ENCODE results near the gene PDCD1LG2.

Gene PDCD1LG2

DNA sequence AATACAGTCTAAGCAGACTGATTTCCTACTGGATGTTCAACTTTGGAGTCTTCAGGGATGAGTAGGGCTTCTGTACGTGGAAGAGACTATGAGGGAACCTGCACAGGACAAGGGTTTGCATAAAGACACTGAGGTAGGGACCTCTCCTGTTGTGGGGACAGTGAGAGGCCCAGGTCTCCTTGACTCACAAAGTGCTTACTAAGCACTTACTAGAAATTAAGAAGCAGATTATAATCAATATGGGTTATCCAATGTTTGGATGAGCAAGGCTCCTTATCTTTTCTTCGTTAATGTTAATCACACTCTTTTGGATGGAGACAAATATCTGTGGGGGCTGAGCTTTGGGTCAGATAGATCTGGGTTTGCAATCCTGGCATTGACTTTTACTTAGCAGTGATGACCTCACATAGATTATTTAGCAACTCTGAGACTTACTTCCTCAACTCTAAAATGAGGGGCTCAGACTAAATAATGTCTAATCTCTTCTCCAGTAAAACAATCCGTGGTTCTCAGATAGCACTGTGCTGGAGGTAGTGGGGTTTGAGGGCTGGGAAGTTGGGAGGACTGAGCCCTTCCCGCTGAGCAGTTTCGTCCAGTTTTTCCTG, 45.9 kb downstream of the PDCD1LG2 start:
- no peak for TF ChIP-seq CTCF (IDR thresholded peaks at IDR 0.05; ENCODE audit: extremely low read depth, missing control alignments)
- DNase-seq (ENCODE audit: low spot score), result no peak

- peak; percentile 57 for DNase-seq (ENCODE audit: low spot score)
- TF ChIP-seq CTCF (IDR thresholded peaks at IDR 0.05; ENCODE audit: extremely low read depth, missing control alignments), result no peak
These were observed 47.6 kb downstream of the PDCD1LG2 start for GRCh38 chr9:5557606-5558587.

- no peak for TF ChIP-seq CTCF (IDR thresholded peaks at IDR 0.05; ENCODE audit: extremely low read depth, missing control alignments)
These were observed 49.3 kb downstream of the PDCD1LG2 start for GRCh38 chr9:5559659-5560058.

DNA sequence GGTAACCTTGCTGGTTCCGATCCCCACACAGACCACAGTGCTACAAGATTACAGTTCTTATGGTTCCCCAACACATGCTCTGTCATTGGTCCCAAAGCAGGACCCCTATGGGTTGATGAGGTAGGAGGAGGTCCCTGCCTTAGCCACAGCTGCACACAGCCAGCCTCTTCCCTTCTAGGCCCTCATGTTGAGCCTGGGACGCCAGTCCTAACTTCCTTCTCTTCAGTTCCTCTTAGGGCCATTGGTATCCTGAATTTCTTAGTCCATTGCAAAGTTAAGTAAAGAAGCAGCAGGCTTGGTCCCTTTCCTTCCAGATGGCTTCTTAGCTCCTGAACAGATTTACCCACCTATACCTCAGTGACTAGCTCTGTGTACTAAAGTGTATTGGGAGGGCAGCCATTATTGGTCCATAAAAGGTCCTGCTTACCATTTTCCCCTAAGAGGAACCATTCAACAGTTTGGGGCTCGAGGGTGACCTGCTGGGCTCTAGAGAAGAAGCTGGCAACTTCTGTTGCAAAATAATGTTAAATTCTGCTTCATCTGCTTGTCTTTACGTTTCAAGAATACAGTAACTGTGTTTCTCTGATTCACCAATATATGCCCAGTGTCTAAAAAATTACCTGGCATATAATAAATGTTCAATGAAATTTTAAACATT, 50.2 kb downstream of the PDCD1LG2 start:
- no peak for DNase-seq (ENCODE audit: low spot score)
- no peak for TF ChIP-seq CTCF (IDR thresholded peaks at IDR 0.05; ENCODE audit: extremely low read depth, missing control alignments)

More at GRCh38 chr9:5559659-5560058, 49.3 kb downstream of the PDCD1LG2 start:
- no peak for DNase-seq (ENCODE audit: low spot score)

- TF ChIP-seq CTCF (IDR thresholded peaks at IDR 0.05; ENCODE audit: extremely low read depth, missing control alignments), result no peak
- no peak for DNase-seq (ENCODE audit: low spot score)
These were observed 51.6 kb downstream of the PDCD1LG2 start for GRCh38 chr9:5561828-5562488.

- TF ChIP-seq CTCF (IDR thresholded peaks at IDR 0.05; ENCODE audit: extremely low read depth, missing control alignments), result no peak
- no peak for DNase-seq (ENCODE audit: low spot score)
These were observed 52.6 kb downstream of the PDCD1LG2 start for GRCh38 chr9:5562806-5563416.
